ENCODE measurements around the gene PREP. TPM values are rescaled to one million over a fixed set of nuclear protein-coding genes. Genes with fewer than 3 reads are reported as not detected.

Gene PREP
- total RNA-seq, 1 experiment from 2014 or later: 34.6 TPM

DNA sequence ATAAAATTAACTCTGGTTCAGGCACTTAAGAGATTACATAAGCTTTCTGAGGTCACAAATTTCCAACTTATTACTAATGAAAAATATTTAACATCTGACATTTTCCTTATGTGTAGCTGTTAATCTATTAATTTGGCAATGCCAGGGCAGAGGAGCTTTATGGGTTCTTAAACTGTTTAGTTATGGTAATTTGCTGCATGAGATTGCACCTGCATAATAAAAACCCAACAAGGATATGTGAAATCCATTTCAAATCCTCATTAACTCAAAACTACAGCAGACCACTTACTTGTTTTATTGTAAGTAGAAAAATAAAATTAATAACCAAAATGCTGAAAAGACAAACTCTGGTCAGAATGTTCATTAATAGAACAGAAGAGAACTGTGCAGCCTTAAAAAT lies 98.1 kb downstream of the PREP start:
- Histone ChIP-seq H3K36me3 (no peaks in the 10 kb centered on the region; the same call in none of the 2 replicates), H3K4me3 (no peak overlapping the region), H3K27me3 (no peaks in the 10 kb centered on the region), H3K9me3 (no peaks in the 10 kb centered on the region)
- DNase-seq: no peak

DNA sequence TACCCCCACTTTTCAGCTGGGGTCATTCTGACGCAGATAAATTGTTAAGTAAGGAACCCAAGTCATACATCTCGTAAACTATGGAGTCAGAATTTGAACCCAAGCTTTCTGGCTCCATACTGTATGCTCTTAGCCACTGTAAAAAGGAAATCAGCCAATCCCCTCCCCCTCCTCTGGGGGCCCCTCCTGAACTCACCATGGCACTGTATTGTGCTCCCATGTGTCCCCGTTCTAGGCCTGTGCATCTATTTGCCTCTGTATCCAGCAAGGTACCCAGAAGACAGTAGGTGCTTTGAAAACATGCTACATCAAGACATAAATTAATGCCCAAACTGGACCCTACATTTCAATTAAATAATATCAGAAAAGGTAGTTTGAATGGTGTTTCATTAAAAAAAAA lies 98.5 kb downstream of the PREP start:
- no peak for DNase-seq
- no peaks in the 10 kb centered on the region for H3K9me3 ChIP-seq
- no peak overlapping the region for H3K4me3 ChIP-seq
- no peaks in the 10 kb centered on the region for H3K27me3 ChIP-seq
- H3K36me3 ChIP-seq: no peaks in the 10 kb centered on the region; the same call in none of the 2 replicates

DNA sequence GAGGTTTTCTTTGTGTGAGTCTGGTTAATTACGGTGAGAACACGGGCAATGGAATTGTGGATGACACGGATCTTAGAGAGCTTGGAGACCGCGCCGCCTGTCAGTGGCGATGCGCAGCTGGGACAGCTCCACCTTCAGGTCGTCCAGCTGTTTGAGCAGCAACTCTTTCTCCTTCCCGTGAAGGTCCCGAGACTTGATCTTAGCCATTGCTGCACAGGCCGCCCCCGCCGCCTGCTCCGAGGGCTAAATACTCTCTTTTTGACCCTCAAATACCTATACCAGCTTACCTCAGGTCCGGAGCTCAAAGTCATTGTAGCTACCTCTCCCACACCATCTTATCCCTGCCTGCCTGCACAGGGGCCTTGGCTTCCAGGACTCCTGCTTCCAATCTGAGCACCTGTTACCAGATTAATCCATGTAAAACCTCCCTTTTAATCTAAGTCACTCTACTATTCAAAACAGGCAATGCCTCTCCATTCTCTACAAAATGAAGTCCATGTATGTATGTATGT lies 100.2 kb downstream of the PREP start:
- Histone ChIP-seq H3K9me3 (no peaks in the 10 kb centered on the region), H3K36me3 (no peaks in the 10 kb centered on the region; the same call in none of the 2 replicates), H3K27me3 (no peaks in the 10 kb centered on the region), H3K4me3 (no peak overlapping the region)
- no peak for DNase-seq

DNA sequence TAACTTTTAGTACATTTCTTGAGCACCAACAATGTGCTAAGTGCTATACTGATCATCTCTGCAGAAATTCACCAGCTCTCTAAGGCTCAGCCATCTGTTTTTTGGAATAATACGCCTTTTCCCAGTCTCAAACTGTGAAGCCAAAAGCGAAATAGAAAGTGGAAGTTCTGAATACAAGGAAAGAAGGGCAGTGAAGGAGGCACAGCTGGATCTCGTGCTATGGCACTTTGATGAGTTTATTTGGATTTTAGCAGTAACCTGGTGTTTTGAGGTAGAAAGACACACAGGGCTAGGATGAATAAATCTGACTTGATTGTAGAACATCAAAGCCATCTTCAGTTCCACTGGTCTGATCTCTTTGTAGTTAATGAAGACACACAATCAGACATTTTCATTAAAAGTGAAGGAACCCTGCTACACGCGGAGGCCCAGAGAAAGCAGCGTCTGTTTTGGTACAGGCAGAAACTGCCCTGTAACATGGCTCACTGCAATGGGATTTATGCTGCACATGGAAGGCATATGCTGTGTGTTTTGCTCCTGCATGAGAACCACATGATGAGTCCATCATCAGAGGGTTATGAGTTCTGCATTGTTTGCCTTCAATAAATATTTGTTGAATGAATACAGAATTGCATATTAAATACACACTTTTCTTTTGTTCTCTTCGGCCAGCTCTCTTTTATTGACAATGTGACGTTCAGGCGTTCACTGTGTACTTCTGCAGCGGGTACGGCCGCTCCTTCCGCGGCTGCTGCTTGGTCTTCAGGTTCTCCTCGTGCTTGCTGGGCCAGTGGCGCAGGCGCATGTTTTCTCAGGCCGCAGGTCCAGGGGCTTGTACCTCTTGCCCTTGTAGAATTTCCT lies 100.9 kb downstream of the PREP start:
- Histone ChIP-seq H3K4me3 (no peak overlapping the region), H3K9me3 (no peaks in the 10 kb centered on the region), H3K36me3 (no peaks in the 10 kb centered on the region; the same call in 1 of the 2 replicates), H3K27me3 (no peaks in the 10 kb centered on the region)
- no peak for DNase-seq

DNA sequence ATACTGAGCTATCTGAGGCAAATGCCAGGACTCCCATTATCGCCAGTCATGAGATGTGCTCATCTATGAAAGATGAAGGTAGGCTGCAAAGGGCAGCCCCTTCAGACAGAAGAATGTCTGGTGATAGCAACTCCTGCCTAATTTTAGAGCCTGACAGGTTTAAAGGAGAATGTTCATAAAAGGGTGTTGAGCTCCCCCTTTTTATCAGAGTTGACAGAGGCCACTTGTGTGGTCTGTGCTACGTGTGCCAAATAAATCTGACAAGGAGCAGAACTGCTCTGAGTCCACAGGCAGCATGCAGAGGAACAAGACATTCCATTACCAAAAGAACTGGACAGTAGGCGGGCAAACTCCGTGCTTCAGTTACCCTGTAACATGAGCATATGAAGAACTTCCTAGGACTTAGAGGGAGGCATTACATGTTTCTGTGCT lies 101.8 kb downstream of the PREP start:
- H3K4me3 ChIP-seq: no peak overlapping the region
- H3K27me3 ChIP-seq: no peaks in the 10 kb centered on the region
- H3K9me3 ChIP-seq: no peaks in the 10 kb centered on the region
- DNase-seq: no peak
- H3K36me3 ChIP-seq: no peaks in the 10 kb centered on the region; the same call in 1 of the 2 replicates

DNA sequence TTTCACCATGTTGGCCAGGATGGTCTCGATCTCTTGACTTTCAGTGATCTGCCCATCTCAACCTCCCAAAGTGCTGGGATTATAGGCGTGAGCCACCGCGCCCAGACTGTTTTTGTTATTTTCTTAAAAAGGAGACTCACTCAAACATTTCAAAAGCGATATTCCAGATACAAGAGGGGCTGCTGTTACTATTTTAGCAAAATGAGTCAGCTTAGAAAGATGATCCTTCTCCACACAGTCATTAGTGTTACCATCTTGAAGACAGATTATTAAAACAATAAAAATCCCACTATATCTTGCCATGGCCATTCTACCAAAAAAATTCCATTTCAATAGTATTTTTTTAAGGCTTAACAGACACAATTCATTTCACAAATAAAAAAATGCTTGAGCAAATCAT lies 102.8 kb downstream of the PREP start:
- Histone ChIP-seq H3K27me3 (no peaks in the 10 kb centered on the region), H3K36me3 (no peaks in the 10 kb centered on the region; the same call in 1 of the 2 replicates), H3K4me3 (no peak overlapping the region), H3K9me3 (no peaks in the 10 kb centered on the region)
- DNase-seq: no peak

DNA sequence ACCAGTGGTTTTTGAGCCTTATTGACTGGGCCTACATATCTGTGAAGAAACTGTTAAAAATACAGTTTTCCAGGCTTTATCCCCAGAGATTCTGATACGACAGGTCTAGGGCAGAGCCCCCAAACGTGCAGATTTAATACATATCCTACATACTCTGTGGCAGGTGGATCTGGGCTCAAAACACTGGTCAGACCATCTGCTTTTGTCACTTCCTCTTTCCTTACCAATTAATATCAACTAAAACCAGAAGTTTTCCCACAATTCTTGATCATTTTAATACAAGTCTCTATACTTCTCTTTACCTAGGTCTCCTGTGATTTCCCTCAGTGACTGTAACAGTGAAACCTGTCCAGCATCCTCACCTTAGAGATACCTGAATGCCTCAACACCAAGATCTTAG lies 108.8 kb downstream of the PREP start:
- Histone ChIP-seq H3K27me3 (no peaks in the 10 kb centered on the region), H3K36me3 (peaks cover 4% of the 10 kb centered on the region), H3K9me3 (no peaks in the 10 kb centered on the region), H3K4me3 (no peak overlapping the region)
- no peak for DNase-seq

DNA sequence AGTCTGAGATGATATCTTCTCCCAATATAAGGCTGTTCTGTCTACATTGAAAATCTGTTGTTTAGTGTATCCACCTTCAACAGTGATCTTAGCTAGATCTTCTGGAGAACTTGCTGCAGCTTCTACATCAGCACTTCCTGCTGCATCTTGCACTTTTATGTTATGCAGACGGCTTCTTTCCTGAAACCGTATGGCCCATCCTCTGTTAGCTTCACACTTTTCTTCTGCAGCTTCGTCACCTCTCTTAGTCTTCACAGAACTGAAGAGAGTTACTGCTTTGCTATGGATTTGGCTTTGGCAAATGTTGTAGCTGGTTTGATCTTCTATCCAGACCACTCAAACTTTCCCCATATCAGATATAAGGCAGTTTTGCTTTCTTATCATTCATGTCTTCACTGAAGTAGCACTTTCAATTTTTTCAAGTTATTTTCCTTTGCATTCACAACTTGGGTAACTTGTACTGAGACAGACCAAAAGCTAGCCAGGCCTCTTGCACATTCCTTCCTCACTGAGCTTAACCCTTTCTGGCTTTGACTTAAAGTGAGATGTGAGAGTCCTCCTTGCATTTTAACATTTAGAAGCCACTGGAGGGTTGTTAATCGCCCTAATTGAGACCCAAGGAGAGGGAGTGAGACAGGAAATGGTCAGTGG lies 110.1 kb downstream of the PREP start:
- H3K9me3 ChIP-seq: no peaks in the 10 kb centered on the region
- H3K4me3 ChIP-seq: no peak overlapping the region
- no peak for DNase-seq
- H3K36me3 ChIP-seq: peaks cover 4% of the 10 kb centered on the region
- no peaks in the 10 kb centered on the region for H3K27me3 ChIP-seq

DNA sequence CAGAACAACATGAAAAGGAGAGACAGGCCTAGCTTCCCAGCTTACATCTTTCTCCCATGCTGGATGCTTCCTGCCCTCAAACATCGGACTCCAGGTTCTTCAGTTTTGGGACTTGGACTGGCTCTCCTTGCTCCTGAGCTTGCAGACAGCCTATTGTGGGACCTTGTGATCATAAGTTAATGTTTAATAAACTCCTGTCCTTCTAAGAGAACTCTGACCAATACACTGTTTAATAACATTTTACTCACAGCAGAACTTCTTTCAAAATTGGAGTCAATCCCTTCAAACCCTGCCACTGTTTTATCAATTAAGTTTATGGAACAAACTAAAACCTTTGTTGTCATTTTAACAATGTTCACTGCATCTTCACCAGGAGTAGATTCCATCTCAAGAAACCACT lies 111.4 kb downstream of the PREP start:
- peaks cover 4% of the 10 kb centered on the region for H3K36me3 ChIP-seq
- DNase-seq: no peak
- no peak overlapping the region for H3K4me3 ChIP-seq
- no peaks in the 10 kb centered on the region for H3K27me3 ChIP-seq
- no peaks in the 10 kb centered on the region for H3K9me3 ChIP-seq

DNA sequence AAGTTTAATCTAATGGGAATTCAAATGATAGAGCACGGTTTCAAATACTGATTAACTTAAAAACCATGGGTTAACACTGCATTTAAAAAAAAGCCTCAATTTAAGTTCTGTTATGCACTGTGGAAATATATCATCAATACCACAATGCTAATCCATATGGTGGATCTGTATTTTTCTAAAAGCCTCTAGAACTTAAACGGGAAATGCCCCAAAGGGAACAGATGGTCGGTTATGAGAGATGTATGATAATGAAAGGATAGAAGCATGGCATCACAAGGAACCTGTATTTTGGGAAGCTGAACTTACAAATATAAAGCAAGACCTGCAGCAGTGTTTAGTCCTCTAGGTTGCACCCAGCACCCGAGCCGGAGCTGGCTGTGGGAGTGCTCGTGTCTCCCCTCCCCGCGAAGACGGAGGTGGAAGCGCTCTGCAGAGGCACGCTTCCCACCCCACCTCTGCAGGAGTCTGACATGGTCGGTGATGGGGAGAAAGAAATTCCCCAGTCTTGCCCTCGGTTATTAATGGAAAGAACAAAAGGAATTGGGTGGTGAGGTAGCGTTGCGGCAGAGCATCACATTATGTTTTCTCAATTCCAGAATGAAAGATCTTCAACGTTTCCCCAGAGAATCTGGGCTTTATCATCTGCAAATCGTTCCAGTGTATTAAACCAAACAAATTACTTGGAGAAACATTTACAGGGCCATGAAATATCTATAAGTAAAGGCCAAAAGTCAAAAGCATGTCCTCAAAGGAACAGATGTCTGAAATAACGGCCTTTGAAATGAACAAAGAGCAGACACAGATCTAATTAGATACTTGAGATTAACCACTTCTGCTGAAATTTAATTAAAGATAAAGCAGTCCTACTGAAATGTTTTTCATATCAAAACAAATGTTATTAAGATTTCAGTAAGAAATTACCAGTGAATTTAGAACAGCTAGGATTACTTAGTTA lies 120.0 kb downstream of the PREP start:
- Histone ChIP-seq H3K4me3 (no peak overlapping the region), H3K9me3 (no peaks in the 10 kb centered on the region), H3K36me3 (peaks cover 17% of the 10 kb centered on the region), H3K27me3 (no peaks in the 10 kb centered on the region)
- no peak for DNase-seq

DNA sequence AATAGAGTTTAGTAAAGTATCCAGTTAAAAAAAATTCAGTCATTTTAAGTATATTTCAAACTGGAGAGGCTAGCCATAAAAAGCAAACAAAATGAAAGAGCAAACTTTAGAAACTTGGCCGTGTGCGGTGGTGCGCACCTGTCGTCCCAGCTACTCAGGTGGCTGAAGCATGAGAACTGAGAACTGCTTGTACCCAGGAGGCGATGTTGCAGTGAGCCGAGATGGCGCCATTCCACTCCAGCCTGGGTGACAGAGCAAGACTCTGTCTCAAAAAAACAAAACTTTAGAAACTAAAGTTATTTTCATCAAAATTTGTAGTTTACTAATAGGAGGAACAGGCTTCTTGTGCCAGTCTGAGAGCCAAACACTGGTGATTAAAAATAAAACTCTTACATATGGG lies 122.8 kb downstream of the PREP start:
- peaks cover 26% of the 10 kb centered on the region for H3K36me3 ChIP-seq
- no peaks in the 10 kb centered on the region for H3K27me3 ChIP-seq
- H3K4me3 ChIP-seq: no peak overlapping the region
- H3K9me3 ChIP-seq: no peaks in the 10 kb centered on the region
- no peak for DNase-seq

DNA sequence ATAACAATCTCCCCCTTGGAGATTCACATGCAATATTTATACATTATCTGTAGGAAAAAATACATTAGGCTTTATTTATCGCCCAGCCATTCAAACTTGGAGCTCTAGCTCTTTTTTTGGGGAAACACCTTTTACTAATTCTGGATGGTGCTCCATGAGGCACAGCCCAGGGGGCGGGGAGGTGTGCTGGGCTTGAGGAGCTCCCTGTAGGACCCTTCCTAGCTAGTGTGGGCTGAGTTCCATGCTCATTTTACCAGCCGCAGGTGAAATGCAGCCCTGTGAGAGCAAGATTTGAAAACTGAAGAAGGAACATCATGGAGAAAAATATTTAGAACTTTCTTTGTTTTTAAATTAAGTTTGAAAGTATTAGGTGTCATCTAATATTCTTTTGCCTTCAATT lies 123.4 kb downstream of the PREP start:
- peaks cover 26% of the 10 kb centered on the region for H3K36me3 ChIP-seq
- no peaks in the 10 kb centered on the region for H3K27me3 ChIP-seq
- H3K9me3 ChIP-seq: no peaks in the 10 kb centered on the region
- DNase-seq: no peak
- H3K4me3 ChIP-seq: no peak overlapping the region

DNA sequence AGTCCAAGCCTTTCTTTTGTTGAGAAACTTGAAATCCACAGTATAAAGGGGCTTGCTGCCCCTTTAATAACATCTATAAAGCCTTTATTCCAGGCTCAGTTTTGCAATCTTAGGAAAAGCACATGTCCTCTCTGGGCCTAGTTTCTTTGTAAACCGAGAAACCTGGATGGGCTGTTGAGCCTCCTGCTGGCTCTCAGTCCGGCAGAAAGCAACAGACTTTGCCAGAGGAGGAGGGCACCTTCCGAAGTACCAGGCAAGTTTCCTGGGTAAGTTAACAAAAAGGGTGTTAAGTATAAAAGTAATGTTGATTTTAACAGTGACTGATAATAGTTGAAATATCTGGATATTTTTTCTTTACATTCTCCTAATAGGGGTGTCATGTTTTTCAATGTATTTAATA lies 124.1 kb downstream of the PREP start:
- Histone ChIP-seq H3K9me3 (no peaks in the 10 kb centered on the region), H3K4me3 (no peak overlapping the region), H3K36me3 (peaks cover 22% of the 10 kb centered on the region), H3K27me3 (no peaks in the 10 kb centered on the region)
- DNase-seq: no peak

DNA sequence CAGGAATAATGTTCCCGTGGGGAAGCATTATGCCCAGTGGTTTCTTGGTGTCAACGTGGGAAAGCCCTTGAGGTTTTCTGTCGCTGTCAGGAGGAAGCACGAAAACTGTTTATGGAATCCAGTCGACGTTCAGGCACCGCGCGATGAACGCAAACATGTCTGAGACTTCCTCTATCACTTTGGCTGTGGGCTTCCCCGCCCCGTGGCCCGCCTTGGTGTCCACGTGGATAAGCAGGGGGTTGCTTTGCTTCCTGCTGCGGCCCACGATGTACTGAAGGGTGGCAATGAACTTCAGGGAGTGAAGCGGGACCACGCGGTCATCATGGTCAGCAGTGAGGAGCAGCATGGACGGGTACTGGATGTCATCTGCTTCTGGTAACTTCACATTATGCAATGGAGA lies 124.8 kb downstream of the PREP start:
- no peaks in the 10 kb centered on the region for H3K9me3 ChIP-seq
- H3K4me3 ChIP-seq: no peak overlapping the region
- DNase-seq: no peak
- H3K27me3 ChIP-seq: no peaks in the 10 kb centered on the region
- H3K36me3 ChIP-seq: peaks cover 22% of the 10 kb centered on the region

DNA sequence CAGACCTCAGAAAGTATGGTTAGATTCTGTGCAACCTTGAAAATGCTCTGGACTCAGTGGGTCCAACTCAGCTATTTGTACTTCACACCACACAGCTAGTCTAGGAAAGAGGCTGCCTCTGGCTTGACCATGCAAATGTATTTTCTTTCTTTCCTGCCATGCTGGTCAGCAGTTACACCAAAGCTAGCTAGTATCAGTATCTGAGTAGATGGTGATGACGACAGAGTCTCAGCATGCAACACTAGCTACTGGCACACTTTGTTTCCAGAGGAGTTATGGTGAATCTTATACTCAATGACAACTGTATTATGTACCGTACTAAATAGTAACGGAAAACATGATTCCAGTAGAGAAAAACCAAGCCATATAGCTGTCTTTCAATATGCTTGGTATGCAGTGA lies 126.5 kb downstream of the PREP start:
- no peak overlapping the region for H3K4me3 ChIP-seq

DNA sequence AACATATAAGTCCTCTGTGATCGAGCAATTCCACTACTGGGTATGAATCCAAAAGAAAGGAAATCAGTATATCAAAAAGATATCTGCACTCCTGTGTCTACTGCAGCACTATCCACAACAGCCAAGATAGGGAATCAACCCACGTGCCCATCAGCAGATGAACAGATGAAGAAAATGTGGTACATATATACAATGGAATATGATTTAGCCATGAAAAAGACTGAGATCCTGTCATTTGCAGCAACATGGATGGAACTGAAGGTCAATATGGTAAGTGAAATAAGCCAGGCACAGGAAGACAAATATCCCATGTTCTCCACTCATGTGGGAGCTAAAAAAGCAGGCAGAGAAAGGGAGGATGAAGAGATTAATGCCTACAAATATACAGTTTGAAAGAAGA lies 127.3 kb downstream of the PREP start:
- no peak overlapping the region for H3K4me3 ChIP-seq

More for the DNA sequence above, 126.5 kb downstream of the PREP start:
- H3K27me3 ChIP-seq: no peaks in the 10 kb centered on the region
- H3K36me3 ChIP-seq: peaks cover 18% of the 10 kb centered on the region
- no peak for DNase-seq
- H3K9me3 ChIP-seq: no peaks in the 10 kb centered on the region

DNA sequence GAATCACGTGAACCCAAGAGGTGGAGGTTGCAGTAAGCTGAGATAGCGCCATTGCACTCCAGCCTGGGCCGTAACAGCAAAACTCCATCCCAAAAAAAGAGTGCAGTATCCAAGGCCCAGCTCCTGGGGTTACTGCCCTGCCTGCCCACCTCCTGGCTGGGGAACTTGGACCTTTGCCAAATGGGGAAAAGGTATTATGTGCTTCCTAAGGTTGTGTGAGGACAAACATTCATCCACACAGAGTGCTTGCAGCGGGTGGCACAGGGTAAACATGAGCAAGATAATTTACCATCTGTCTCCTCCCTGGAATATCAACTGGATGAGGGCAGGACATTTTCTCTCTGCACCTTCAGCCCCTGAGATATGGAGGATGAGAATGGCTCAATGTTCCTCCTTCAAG lies 128.2 kb downstream of the PREP start:
- no peak for DNase-seq
- H3K36me3 ChIP-seq: peaks cover 15% of the 10 kb centered on the region
- H3K4me3 ChIP-seq: no peak overlapping the region
- no peaks in the 10 kb centered on the region for H3K9me3 ChIP-seq
- H3K27me3 ChIP-seq: no peaks in the 10 kb centered on the region

More for the DNA sequence above, 127.3 kb downstream of the PREP start:
- Histone ChIP-seq H3K27me3 (no peaks in the 10 kb centered on the region), H3K9me3 (no peaks in the 10 kb centered on the region), H3K36me3 (peaks cover 15% of the 10 kb centered on the region)
- DNase-seq: no peak
